ENCODE data around the gene SULT1A1.
"Not testable (repeated sequence)": the region's sequence is repeated elsewhere in the genome, so short reads cannot be mapped to it uniquely, and the experiment has no call there.

SULT1A1 gene

DNA sequence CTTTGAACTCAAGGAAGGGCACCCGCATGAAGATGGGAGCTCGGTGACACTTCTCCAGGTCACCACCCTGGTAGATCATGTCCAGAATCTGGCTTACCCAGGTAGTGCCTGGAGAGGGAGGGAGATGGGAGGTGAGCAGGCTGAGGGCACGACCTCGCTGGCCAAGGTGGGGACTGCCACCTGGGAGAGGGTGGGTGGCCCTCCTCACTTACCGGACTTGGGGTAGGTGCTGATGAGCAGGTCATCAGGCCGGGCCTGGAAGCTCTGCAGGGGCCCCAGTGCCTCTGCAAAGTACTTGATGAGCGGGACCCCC is 1.4 kb downstream of the SULT1A1 start:
- DNase-seq = not testable (repeated sequence)

DNA sequence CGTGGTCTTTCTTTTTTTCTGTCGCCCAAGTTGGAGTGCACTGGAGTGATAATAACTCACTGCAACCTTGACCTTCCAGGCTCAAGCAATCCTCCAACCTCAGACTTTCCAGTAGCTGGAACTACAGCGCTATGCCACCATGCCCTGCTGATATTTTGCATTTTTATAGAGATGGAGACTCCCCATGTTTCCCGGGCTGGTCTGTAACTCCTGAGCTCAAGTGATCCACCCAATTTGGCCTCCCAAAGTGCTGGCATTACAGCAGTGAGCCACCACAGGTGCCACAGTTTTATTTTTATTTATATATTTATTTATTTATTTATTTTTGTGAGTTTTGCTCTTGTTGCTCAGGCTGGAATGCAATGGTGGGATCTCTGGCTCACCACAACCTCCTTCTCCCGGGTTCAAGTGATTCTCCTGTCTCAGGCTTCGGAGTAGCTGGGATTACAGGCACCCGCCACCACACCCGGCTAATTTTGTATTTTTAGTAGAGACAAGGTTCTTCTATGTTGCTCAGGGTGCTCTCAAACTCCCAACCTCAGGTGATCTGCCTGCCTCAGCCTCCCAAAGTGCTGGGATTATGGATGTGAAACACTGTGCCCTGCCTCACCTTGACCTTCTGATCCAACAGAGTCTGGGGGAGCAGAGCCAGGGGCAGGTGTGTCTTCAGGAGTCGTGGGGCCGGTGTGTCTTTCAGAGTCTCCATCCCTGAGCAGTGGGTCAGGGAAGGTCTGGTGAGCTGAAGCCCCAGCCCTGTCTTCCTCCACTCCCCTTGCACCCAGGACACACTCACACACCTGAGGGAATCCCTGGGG is 2.0 kb downstream of the SULT1A1 start:
- not testable (repeated sequence) for DNase-seq

DNA sequence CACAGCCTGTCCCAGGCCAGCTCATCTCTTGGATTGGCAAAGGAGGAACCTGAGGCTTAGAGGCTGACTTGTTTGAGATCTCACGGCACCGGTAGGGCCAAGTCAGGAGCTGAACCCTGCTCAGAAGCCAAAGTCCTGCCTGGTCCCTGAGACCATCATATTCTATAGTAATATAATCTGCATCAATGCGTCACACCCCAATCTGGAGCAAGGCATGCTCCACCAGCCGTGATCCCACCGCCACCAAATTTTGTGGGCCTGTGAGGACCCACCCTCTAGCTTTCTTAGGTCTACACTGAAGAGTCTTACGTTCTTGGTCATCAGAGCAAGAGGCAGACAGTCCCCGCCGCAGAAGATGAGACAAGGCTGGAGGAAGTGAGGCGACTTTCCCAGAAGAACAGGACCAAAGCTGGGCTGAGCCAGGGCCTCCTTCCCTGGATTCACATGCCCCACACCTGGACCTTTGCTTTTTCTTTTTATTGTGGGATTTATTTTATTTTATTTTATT is 2.7 kb downstream of the SULT1A1 start:
- DNase-seq = no peak

DNA sequence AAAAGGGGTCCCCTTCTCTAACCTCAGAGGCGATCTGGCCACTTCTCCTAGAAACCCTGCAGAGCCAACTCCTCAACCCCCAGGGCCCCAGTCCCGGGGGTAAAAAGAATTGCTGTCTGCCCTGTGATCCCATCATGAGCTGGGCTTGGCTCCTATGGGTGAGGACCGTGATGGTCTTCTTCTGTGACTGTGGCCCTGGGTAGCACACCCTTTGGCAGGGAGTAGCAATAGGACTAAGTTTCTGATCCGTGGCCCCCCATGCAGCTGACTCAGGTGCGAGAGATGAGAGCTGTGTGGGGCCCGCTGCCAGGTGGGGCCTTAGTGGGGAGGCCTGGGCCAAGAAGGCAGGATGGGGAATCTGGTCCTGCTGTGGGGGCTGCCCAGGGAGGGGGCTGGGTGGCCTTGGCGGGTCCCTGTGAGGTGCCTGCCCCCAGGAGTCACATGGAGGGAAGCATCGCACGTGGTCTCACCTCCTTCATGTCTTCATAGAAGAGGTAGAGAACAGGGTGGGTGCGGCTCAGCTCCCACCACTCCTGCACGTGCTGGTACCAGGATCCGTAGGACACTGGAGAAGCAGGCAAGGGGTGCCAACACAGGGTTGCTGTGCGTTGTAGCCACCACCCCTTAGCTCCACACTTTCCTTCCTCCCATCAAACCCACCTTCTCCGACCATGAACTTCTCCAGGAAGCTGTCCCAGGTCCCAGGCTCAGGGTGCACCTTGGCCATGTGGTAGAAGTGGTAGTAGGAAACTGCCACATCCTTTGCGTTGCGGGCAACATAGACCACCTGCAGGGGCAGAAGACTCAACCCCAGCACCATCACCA is 3.3 kb downstream of the SULT1A1 start:
- DNase-seq = no peak

DNA sequence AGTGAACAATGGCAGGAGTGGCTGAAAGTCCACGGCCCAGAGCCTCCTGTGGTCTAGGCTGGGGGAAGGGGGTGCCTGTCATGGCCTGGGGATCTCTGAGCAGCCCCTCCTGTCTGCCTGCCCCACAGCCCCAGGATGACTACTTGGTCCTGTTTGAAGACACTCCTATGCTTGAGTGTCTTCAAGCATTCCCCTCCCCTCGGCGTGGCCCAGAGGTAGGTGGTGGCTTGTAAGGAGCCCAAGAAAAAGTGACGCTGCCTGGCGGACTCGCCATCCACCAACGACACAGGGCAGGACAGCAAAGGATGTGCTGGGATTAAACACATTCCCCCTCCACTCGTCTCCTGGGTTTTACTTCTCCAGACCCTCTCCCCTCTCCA is 5.7 kb downstream of the SULT1A1 start:
- DNase-seq = no peak

DNA sequence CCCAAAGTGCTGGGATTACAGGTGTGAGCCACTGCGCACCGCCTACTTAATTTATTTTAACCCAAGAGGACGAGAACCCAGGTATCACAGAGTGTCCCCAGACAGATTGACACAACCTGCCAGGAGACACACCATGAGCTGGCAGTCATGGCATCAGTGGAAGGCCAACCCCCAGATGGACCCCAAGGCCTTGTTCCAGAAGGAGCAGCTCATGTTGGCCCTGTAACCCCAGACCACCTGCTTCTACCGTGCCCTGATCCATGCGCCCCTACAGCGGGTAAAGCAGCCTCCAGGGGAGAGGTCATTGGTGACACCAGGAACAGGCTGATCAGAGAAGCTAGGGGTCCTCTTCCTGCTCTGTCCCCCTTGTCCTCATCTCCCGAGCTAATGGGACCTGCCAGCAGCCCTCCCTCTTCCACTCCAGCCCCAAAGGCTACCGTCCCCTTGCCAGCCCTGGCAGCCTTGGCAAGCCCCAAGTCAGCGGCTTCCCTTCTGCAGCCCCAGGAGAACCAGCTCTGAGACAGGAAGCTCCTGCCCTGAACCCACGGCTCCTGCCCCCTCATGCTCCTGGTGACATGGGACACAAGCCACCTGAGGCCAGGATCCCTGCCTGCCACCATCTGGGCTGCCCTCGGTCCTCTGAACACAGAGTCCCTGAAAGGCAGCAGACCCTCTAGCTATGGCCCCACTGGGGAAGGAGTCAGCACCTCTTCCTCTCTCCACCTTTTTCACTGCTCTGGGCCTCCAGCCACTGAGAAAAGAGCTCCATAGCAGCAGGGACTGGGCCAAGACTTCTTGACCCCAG is 6.3 kb downstream of the SULT1A1 start:
- no peak for DNase-seq

DNA sequence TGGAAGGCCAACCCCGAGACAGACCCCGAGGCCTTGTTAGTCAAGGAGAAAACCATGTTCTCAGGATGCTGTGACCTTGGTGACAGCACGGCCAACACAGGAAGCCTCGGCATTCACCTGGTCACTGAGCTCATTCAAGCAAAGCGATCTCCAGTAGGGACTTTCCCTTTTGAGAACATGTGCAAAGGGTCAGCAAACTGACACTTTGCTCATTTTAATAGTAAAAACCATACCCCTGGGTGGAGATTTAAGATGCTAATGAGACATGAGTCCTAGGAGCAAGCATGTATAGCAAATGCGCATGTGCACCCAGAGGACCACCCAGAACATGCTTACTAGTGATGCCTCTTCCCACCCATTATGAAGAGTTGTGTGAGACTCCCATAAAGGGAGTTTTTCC is 7.3 kb downstream of the SULT1A1 start:
- no peak for DNase-seq

DNA sequence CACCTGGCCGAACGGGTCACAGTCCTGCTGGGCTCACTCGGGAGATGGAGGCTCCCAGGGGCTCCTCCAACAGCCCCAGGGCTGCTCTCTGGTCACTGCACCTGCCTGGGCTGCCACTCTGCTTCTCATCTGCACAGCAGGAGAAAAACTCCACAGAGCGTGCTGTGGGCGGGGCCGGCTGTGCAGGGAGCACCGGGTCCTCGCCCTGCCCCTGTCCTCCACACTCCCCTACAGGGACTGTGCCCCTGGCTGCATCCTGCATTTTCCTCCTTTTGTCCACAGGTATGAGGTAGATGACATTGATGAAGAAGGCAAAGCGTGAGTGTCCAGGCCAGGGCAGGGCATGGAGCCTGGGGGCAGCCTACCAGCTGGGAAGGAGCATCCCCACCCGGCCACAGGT is 7.8 kb downstream of the SULT1A1 start:
- DNase-seq = not testable (repeated sequence)

DNA sequence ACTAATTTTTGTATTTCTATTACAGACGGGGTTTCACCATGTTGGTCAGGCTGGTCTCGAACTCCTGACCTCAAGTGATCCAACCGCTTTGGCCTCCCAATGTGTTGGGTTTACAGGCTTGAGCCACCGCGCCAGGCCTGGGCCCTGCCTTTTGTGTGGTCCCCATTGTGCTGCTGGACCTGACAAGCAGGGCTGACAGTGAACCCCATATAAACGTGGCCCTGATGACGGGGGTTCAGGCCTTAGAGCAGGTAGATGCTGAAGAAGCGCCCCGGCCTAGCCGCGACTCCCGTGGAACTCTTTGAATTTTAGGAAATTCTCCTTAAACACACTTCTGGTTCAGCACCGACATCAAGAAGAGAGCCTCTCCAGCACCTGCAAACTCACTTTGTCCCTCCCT is 8.3 kb downstream of the SULT1A1 start:
- DNase-seq = not testable (repeated sequence)

DNA sequence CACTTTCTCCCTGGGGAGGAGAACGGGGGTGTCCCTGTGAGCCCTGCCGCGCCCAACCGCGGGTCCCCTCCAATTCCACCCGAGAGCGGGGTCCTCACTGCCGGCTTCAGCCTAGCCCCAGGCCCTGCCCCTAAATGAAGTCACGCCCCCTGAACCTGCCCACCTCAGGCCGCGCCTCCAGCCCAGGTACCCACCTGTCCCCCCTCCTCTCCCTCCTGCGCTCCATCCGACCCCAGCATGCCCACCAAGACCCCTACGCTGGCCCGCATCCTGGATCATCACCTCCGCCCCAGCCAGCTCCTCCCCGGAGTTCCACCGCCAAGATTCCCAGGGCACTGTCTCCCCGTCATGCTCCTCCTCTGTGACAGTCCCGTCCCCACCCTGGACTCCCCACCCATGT is 8.9 kb downstream of the SULT1A1 start:
- DNase-seq = not testable (repeated sequence)

DNA sequence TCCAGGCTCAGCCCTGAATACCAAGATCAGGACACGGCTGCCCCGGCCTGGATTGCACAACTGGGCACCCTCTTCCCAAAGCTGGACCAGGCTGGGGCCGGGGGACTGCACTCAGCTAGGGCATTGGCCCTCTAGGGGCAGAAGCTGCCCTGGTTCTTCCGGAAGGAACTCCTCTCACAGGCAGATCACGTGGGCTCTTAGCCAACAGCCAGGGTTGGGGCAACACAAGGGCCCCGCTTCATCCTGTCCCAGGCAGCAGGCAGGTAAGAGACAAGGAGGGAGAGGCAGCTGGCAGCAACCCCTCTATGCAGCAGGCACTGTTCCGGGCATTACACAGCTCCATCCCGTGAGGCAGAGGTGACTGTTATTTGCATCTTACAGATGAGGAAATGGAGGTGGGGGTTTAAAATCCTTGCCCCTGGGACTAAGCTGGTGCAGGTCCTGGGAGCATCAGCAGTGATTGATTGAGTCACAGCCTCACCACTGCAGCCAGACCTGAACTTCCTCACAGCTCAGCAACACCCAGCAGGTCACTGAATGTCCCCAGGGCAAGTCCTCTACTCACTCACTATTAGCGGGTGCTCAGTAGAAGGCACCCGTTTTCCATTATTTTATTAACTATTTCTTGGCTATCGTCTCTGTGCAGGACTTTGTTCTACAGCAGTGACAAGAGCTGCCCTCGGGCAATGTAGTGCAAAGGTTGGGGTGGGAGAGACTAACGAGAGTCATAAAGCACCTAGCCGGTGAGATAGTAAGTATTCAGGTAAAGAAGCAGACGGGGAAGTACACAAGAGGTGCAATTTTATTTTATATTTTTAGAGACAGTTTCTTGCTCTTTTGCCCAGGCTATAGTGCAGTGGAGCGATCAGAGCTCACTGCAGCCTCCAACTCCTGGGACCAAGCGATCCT is 10.2 kb downstream of the SULT1A1 start:
- DNase-seq = not testable (repeated sequence)

DNA sequence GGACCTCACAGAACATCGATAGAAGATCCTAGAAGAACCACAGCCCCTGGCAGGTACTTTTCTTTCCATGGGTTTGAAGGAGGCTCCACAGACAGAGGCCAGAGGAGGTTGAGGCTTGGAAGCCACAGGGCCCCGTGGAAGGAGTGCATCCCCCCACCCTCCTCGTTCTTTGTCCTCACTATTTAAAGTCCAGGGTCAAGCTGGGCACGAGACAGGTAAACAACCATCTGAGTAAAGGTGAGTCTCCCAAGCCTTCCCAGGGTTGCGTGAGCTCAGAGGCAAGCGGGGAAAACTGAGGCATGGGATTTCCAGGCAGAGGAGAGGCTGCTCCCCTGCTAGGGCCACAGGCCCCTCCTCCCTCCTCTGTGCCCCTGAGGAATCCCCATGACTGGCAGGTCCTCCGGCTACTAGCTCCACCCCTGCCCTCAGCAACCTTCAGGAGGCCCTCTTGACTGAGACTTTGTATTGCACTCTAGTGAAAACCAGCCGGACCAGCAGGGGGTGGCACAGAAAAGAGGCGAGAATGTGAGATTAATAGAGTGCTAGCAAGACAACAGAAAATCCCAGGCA is 12.1 kb downstream of the SULT1A1 start:
- no peak for DNase-seq

DNA sequence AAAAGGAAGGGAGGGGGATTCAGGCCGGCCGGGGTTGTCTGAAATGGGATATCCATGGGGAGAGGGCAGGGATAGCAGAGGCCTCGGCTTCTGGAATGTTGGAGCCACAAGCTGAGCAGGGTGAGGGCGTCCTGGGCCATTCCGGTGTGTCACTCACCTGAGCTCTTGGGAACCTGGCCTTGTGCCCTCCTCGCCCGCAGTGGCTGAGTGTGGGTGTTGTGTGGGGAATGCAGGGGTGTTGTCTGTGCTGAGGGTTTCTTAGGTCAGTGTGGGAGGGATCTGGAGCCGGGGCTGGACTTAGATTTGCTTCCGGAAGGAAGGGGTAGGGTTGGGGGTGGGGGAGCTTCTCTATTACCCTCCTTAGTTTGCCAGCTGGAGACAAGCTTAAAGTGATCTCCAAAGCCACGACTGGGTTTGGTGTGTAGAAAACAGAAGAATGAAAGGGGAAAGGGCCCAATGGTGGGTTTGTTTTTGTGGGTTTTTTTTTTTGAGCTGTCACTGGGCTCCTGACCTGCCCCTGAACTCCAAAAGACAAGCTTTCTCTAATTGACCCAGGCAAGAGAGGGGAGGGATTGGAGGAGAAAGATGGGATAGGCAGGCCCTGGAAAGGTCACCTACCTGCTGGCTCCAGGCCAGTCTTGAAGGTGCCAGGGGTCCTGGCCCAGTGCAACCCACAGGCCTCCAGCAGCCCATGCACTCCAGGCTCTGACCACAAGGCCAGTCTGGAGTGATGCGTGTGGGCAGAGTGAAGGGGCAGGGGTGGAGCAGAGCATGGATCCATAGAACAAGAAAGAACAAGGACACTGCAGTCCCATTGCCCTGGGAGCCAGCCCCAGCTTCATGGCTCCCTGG is 12.8 kb downstream of the SULT1A1 start, which contains the start of gene SULT1A2:
Gene SULT1A2 (minus strand): TSS at position 211 of the 852 bp plus-strand sequence. CDS start 1,120 bp downstream, outside the sequence.
- no peak for DNase-seq

DNA sequence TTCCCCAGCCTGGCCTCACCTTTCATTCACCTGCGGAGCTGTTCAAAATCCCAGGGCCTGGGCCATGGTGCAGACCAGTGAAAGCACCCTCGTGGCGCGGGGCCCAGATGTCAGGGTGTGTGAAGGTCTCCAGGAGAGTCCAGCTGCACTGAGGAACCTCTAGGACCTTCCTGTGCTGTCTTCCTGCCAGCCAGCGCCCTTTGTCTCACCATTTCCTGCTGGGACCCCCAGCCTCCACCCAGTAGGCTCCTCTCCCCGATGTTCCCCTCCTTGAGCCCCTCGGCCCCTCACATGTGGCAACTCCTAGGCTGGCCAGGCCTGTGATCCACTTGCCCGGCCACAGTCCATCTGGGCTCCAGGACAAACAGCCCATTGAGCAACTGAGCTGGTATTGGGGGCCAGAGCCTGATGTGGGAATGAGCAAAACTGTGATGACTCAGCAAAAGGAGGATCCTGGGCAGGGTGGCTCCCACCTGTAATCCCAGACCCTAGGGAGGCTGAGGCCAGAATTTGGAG is 13.7 kb downstream of the SULT1A1 start:
- no peak for DNase-seq

DNA sequence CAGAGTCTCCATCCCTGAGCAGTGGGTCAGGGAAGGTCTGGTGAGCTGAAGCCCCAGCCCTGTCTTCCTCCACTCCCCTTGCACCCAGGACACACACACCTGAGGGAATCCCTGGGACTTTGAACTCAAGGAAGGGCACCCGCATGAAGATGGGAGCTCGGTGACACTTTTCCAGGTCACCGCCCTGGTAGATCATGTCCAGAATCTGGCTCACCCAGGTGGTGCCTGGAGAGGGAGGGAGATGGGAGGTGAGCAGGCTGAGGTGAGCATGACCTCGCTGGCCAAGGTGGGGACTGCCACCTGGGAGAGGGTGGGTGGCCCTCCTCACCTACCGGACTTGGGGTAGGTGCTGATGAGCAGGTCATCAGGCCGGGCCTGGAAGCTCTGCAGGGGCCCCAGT is 14.4 kb downstream of the SULT1A1 start:
- not testable (repeated sequence) for DNase-seq

DNA sequence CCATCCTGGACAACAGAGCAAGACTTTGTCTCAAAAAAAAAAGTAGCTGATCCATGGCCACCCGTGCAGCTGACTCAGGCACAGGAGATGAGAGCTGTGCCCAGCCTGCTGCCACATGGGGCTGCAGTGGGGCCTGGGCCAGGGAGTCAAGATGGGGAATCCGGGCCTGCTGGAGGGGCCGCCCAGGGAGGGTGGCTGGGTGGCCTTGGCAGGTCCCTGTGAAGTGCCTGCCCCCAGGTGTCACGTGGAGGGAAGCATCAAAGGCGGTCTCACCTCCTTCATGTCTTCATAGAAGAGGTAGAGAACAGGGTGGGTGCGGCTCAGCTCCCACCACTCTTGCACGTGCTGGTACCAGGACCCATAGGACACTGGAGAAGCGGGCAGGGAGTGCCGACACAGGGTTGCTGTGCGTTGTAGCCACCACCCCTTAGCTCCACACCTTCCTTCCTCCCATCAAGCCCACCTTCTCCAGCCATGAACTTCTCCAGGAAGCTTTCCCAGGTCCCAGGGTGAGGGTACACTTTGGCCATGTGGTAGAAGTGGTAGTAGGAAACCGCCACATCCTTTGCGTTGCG is 16.8 kb downstream of the SULT1A1 start:
- no peak for DNase-seq

DNA sequence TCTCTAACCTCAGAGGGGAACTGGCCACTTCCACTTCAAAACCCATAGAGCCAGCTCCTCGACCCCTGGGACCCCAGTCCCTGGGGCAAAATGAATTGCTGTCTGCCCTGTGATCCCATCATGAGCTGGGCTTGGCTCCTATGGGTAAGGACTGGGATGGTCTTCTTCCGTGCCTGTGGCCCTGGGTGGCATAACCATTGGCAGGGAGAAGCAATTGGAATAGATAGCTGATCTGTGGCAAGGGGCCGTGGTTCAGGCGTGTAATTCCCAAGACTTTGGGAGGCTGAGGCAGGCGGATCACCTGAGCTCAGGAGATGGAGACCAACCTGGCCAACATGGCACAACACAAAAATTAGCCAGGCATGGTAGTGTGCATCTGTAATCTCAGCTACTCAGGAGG is 17.3 kb downstream of the SULT1A1 start:
- DNase-seq = no peak

DNA sequence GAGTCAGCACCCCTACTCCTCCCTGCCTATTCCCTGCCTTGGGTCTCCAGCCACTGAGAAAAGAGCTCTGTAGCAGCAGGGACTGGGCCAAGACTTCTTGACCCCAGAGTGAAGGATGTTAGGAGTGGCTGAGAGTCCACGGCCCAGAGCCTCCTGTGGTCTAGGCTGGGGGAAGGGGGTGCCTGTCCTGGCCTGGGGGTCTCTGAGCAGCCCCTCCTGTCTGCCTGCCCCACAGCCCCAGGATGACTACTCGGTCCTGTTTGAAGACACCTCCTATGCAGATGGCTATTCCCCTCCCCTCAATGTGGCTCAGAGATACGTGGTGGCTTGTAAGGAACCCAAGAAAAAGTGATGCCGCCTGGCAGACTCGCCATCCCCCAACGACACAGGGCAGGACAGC is 18.5 kb downstream of the SULT1A1 start:
- DNase-seq = no peak

DNA sequence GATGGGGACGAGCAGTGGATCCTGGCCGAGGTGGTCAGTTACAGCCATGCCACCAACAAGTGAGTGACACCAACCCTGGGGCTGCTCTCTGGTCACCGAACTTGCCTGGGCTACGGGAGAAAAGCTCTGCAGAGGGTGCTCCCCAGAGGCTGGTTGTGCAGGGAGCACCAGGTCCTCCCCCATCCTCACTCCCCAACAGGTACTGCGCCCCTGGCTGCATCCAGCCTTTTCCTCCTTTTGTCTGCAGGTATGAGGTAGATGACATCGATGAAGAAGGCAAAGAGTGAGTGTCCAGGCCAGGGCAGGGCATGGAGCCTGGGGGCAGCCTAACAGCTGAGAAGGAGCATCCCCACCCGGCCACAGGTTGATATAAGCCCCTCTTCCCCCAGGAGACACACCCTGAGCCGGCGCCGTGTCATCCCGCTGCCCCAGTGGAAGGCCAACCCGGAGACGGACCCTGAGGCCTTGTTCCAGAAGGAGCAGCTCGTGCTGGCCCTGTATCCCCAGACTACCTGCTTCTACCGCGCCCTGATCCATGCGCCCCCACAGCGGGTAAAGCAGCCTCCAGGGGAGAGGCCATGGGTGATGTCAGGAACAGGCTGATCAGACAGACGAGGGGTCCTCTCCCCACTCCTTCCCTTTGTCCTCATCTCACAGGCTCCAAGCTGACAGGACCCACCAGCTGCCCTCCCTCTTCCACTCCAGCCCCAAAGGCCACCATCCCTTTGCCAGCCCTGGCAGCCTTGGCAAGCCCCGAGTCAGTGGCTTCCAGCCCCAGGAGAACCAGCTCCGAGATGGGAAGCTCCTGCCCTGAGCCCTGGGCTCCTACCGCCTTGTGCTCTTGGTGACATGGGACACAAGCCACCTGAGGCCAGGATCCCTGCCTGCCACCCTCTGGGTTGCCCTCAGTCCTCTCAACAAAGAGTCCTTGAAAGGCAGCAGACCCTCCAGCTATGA is 19.2 kb downstream of the SULT1A1 start:
- no peak for DNase-seq
